Esophagus squamous epithelium (tissue), 4 donors: ENCODE results near the gene IGLL5.

Source experiments
- CTCF ChIP-seq, 6 experiments: fragments of 450-650 bp in 4 of 6; fragments of 200-600 bp in 2 of 6; sonication (generic) in 2 of 6; IDR thresholded peaks; one replicate each; pipeline ENCODE4 v1.5.1; 2016 to 2019; ENCODE audit warnings: antibody characterized with exemption in 6 of 6, mild to moderate bottlenecking in 4 of 6, moderate library complexity in 4 of 6
- POLR2A ChIP-seq, 4 donors: fragments of 450-650 bp; IDR thresholded peaks; one replicate each; pipeline ENCODE4 v1.6.1; 2017; ENCODE audit warnings: antibody characterized with exemption in 4 of 4, mild to moderate bottlenecking in 4 of 4, moderate library complexity in 3 of 4

- TF ChIP-seq CTCF (IDR thresholded peaks at IDR 0.05) (no peak), POLR2A (IDR thresholded peaks at IDR 0.05) (no peak)
Measured at GRCh38 chr22:22945195-22945594, 57.6 kb downstream of the IGLL5 start.
